Cardiac muscle cell (in vitro differentiated cells and primary cell): ENCODE data around the gene BPGM. TPM values are rescaled to one million over a fixed set of nuclear protein-coding genes. Genes with fewer than 3 reads are reported as not detected.

Source experiments
- DNase-seq, 2 donors: peaks; one replicate each; pipeline versions ENCODE4 v3.0.0 to v3.0.0-alpha.2; 2010 to 2017; ENCODE audit warnings: low read depth in 1 of 2, low spot score in 1 of 2
- H3K27ac ChIP-seq: fragments of 200-600 bp; sonication (generic); 2 replicates; pipeline ENCODE4 v1.5.1; 2016
- H3K27me3 ChIP-seq: fragments of 200-600 bp; sonication (generic); 2 replicates; pipeline ENCODE4 v1.6.0; 2016; ENCODE audit warnings: control low read depth
- H3K36me3 ChIP-seq: fragments of 200-600 bp; sonication (generic); 2 replicates; pipeline ENCODE4 v1.5.1; 2016; ENCODE audit warnings: control low read depth
- H3K4me1 ChIP-seq: fragments of 200-600 bp; sonication (generic); 2 replicates; pipeline ENCODE4 v1.8.1; 2017; ENCODE audit warnings: low read depth, mild to moderate bottlenecking, mixed run types
- H3K4me3 ChIP-seq: fragments of 200-600 bp; sonication (generic); 2 replicates; pipeline ENCODE4 v1.5.1; 2016; ENCODE audit warnings: mild to moderate bottlenecking
- H3K9me3 ChIP-seq: fragments of 200-600 bp; sonication (generic); 2 replicates; pipeline ENCODE4 v1.5.1; 2017; ENCODE audit warnings: low read depth, mild to moderate bottlenecking, control low read depth
- CTCF ChIP-seq: IDR thresholded peaks from 2 replicates; pipeline ENCODE4 v1.5.1; 2012; ENCODE audit warnings: low read depth, mild to moderate bottlenecking, low read length
- polyA plus RNA-seq: library from polyadenylated mRNA; unstranded; fragments of >200 nt; fragmentation: Nextera tagmentation; extraction: Ambion mirVana; gene quantifications from 2 replicates; pipeline ENCODE4 v1.2.1, GENCODE V29; 2016
- total RNA-seq: library from RNA; depleted of rRNA; stranded (reverse); fragments of >200 nt; gene quantifications from 2 replicates; pipeline ENCODE4 v1.2.3, GENCODE V29; 2016

The BPGM gene
- total and polyA plus RNA-seq, 2 experiments from 2014 or later = 15.2 to 32.2 TPM

GRCh38 chr7:134632937-134633540, 13.6 kb upstream of the BPGM start:
- TF ChIP-seq CTCF = peak; percentile 61
- Histone ChIP-seq H3K4me1 (no peaks in the 10 kb centered on the region), H3K27ac (no peak overlapping the region), H3K36me3 (no peaks in the 10 kb centered on the region), H3K9me3 (no peaks in the 10 kb centered on the region), H3K4me3 (no peak overlapping the region), H3K27me3 (peaks cover 6% of the 10 kb centered on the region)
- peak; percentile 54 to 69 for DNase-seq

GRCh38 chr7:134636008-134636449, 10.6 kb upstream of the BPGM start:
- no peak for TF ChIP-seq CTCF
- DNase-seq = peak in 1 of 2 donors; percentile 45
- no peaks in the 10 kb centered on the region for H3K4me1 ChIP-seq

GRCh38 chr7:134637441-134637840, 9.2 kb upstream of the BPGM start:
- H3K36me3 ChIP-seq = no peaks in the 10 kb centered on the region
- H3K4me3 ChIP-seq = no peak overlapping the region
- no peaks in the 10 kb centered on the region for H3K9me3 ChIP-seq
- no peak for DNase-seq
- no peaks in the 10 kb centered on the region for H3K4me1 ChIP-seq
- H3K27me3 ChIP-seq = peaks cover 5% of the 10 kb centered on the region
- H3K27ac ChIP-seq = no peak overlapping the region
- TF ChIP-seq CTCF = no peak

More at GRCh38 chr7:134636008-134636449, 10.6 kb upstream of the BPGM start:
- H3K27ac ChIP-seq = no peak overlapping the region
- H3K9me3 ChIP-seq = no peaks in the 10 kb centered on the region
- no peaks in the 10 kb centered on the region for H3K36me3 ChIP-seq
- H3K27me3 ChIP-seq = peaks cover 1% of the 10 kb centered on the region
- H3K4me3 ChIP-seq = no peak overlapping the region

GRCh38 chr7:134637934-134638719, 8.5 kb upstream of the BPGM start:
- no peak overlapping the region for H3K4me3 ChIP-seq

GRCh38 chr7:134639061-134639460, 7.6 kb upstream of the BPGM start:
- Histone ChIP-seq H3K36me3 (no peaks in the 10 kb centered on the region), H3K27me3 (peaks cover 5% of the 10 kb centered on the region), H3K9me3 (no peaks in the 10 kb centered on the region), H3K4me1 (no peaks in the 10 kb centered on the region), H3K4me3 (no peak overlapping the region), H3K27ac (no peak overlapping the region)
- no peak for DNase-seq
- TF ChIP-seq CTCF = no peak

More at GRCh38 chr7:134637934-134638719, 8.5 kb upstream of the BPGM start:
- TF ChIP-seq CTCF = no peak
- Histone ChIP-seq H3K9me3 (no peaks in the 10 kb centered on the region), H3K4me1 (no peaks in the 10 kb centered on the region), H3K36me3 (no peaks in the 10 kb centered on the region), H3K27me3 (peaks cover 5% of the 10 kb centered on the region), H3K27ac (no peak overlapping the region)
- DNase-seq = no peak
